ENCODE data around the gene GNG12. TPM values are rescaled to one million over a fixed set of nuclear protein-coding genes. Genes with fewer than 3 reads are reported as not detected.

Gene GNG12
- total RNA-seq, 1 donor: 455 TPM

DNA sequence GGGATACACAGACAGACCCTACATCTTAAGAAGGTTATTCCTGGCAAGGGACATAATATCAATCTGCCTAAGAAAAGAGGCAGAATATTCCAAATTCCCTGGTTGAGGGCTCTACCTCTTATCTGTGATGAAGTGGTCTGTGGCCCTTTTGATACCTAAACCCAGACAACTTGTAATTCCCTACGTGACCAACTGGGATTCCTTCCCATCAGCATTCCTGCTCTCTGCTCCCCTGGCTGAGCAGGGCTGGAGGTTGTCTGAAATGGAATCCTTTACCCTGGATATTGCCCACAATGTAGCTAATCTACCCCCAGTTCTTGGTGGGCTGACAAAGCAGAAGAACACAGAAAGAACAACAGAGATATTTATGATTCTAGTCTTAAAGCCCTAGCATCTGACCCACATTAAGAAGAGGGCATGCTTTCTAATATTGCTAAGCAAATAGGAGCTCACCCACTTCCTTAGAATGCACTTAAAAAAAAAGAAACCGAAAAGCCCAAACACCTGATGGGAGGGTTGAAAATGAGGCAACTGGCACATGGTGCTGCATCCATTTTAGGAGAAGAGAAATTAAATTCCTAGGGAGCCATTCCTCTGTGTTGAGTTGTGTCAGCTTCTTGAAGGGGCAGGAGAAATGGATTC lies 111.5 kb downstream of the GNG12 start:
- H3K4me3 ChIP-seq (ENCODE audit: low read depth, low read length): no peak overlapping the region
- TF ChIP-seq, protein P1, sequence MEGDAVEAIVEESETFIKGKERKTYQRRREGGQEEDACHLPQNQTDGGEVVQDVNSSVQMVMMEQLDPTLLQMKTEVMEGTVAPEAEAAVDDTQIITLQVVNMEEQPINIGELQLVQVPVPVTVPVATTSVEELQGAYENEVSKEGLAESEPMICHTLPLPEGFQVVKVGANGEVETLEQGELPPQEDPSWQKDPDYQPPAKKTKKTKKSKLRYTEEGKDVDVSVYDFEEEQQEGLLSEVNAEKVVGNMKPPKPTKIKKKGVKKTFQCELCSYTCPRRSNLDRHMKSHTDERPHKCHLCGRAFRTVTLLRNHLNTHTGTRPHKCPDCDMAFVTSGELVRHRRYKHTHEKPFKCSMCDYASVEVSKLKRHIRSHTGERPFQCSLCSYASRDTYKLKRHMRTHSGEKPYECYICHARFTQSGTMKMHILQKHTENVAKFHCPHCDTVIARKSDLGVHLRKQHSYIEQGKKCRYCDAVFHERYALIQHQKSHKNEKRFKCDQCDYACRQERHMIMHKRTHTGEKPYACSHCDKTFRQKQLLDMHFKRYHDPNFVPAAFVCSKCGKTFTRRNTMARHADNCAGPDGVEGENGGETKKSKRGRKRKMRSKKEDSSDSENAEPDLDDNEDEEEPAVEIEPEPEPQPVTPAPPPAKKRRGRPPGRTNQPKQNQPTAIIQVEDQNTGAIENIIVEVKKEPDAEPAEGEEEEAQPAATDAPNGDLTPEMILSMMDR (IDR thresholded peaks at IDR 0.05; ENCODE audit: insufficient read depth, low read length): no peak
- no peak for DNase-seq (ENCODE audit: low read depth)

DNA sequence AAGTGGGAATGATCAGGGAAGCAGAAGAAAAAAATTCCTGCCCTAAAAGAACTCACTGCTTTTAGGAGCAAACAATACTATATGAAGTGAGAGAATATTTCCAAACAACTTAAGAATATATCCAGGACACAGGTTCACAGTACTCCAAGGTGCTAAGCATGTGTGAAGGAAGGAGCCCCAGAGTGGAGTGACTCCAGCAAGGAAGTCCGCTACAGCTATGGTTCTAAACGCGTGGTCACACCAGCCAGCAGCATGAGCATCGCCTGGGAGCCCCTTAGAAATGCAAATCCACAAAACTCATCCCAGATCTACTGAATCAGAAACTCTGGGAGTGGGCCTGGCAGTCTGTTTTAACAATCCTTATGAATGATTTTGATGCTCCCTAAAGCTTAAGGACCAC lies 112.2 kb downstream of the GNG12 start:
- no peak for DNase-seq (ENCODE audit: low read depth)
- TF ChIP-seq, protein P1 (IDR thresholded peaks at IDR 0.05; ENCODE audit: insufficient read depth, low read length): no peak
- no peak overlapping the region for H3K4me3 ChIP-seq (ENCODE audit: low read depth, low read length)

DNA sequence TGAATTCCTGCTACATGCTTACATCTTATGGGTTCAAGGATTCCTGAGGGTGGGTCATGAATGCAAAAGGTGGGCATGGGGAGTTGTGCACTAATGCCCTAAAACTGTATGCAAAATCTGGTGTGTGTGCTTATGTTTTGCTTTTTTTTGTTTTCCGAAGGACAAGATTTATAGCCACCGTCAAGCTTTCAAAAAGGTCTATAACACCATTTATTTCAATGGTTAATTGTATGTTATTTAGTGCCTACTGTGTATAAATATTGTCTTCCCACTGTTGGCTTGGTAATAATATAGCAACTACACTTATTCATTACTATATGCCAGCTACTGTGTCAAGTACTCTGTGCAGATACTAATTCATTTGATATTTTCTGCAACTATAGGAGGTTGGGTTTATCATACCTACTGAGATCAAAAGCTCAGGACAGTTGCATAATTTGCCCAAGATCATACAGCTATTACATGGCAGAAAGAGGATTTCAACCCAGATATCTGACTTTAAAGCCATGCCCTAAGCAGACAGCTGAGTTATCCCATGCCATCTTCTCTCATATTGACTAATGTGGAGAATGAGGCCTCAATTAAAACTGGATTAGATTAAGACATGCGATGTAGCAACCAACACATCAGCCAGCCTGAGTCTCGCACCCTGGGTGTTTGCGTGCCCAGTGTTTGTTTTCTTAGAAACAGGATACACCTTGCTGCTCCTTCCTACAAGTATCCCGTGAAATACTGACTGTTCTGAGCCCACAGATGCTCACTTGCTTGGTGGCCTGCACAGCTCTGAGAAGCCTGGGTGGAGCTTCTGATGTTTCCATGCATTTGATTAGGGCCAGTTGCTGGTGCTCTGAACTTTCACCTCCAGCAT lies 113.7 kb downstream of the GNG12 start:
- H3K4me3 ChIP-seq (ENCODE audit: low read depth, low read length): no peak overlapping the region
- TF ChIP-seq, protein P1 (IDR thresholded peaks at IDR 0.05; ENCODE audit: insufficient read depth, low read length): no peak
- no peak for DNase-seq (ENCODE audit: low read depth)

DNA sequence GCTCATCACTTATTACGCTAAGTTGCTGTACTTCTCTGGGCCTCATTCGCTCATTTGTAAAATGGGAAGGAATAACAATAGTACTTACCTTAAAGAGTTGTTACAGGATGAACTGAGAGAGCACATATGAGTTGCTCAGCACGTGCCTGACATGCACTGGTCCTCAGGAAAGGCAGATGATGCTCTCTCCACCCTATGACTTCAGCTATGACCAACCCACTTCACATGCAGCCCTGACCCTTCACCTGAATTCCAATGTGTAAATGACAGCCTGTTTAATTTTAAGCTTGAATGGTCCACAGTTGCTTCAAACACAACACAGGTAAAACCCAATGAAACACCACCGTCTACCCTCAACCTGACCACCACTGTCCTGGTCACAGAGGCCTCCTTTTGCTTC lies 115.4 kb downstream of the GNG12 start:
- H3K4me3 ChIP-seq (ENCODE audit: low read depth, low read length): no peak overlapping the region
- TF ChIP-seq, protein P1 (IDR thresholded peaks at IDR 0.05; ENCODE audit: insufficient read depth, low read length): no peak

DNA sequence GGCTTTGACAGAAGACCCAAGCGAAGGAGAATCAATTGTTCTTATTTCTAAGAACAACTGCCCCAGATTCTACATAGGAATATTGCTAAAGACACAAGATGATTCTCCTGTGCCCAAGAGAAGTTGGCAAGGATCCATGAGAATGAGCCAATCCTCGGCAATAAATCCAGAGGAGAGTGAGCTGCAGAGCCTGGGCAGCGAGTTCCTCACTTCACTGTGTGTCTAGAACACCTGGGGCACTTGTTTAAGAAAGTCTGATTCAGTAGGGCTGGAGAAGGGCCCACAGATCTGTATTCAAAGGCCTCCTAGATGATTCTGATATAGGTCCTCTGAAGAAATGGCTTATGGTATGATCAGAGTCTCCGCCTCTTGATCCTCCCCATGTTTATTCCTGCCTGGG lies 116.5 kb downstream of the GNG12 start:
- DNase-seq (ENCODE audit: low read depth): peak; percentile 66
- H3K4me3 ChIP-seq (ENCODE audit: low read depth, low read length): no peak overlapping the region
- TF ChIP-seq, protein P1 (IDR thresholded peaks at IDR 0.05; ENCODE audit: insufficient read depth, low read length): no peak

More for the DNA sequence above, 115.4 kb downstream of the GNG12 start:
- no peak for DNase-seq (ENCODE audit: low read depth)

DNA sequence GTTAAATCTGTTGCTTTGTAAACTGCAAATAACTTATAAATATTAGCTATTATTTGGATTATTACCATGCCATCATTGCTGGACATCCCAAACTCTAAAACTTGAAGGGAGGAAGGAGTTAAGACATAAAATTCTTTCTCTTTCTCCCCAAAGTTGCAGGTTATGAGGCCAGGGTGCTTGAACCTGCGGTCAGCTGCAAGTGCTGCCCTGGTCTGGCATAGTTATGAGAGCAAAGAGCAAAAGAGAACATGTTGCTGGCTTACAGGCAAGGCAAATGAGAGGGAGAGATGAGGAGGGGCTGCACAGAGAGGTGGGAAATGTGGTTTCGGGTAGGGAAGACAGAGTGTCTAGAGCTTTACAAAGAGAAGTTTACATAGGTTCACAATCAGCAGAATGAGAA lies 117.4 kb downstream of the GNG12 start:
- DNase-seq (ENCODE audit: low read depth): no peak
- H3K4me3 ChIP-seq (ENCODE audit: low read depth, low read length): no peak overlapping the region
- TF ChIP-seq, protein P1 (IDR thresholded peaks at IDR 0.05; ENCODE audit: insufficient read depth, low read length): no peak

Measured in fibroblast of the aortic adventitia (primary cell).